Osteocyte (in vitro differentiated cells): ENCODE data around the gene DNMT3B. TPM values are rescaled to one million over a fixed set of nuclear protein-coding genes. Genes with fewer than 3 reads are reported as not detected.
"Not testable (repeated sequence)": the region's sequence is repeated elsewhere in the genome, so short reads cannot be mapped to it uniquely, and the experiment has no call there.

Experiments used
- DNase-seq: peaks from one replicate; pipeline ENCODE4 v3.0.0; 2021; ENCODE audit warnings: mixed read lengths; ENCODE audit not compliant: unreplicated experiment; ENCODE audit errors: extremely low spot score
- H3K27ac Mint-ChIP-seq: one replicate; pipeline ENCODE4 v1.8.0; 2021; ENCODE audit warnings: mild to moderate bottlenecking, mixed read lengths; ENCODE audit not compliant: unreplicated experiment
- H3K27me3 Mint-ChIP-seq: one replicate; pipeline ENCODE4 v1.8.0; 2021; ENCODE audit warnings: mixed read lengths; ENCODE audit not compliant: unreplicated experiment
- H3K36me3 Mint-ChIP-seq: one replicate; pipeline ENCODE4 v1.8.0; 2021; ENCODE audit warnings: mixed read lengths; ENCODE audit not compliant: unreplicated experiment
- H3K4me1 Mint-ChIP-seq: one replicate; pipeline ENCODE4 v1.8.0; 2021; ENCODE audit warnings: mixed read lengths; ENCODE audit not compliant: unreplicated experiment
- H3K4me3 Mint-ChIP-seq: one replicate; pipeline ENCODE4 v1.8.0; 2021; ENCODE audit warnings: mild to moderate bottlenecking, moderate library complexity, mixed read lengths; ENCODE audit not compliant: unreplicated experiment
- H3K9me3 Mint-ChIP-seq: one replicate; pipeline ENCODE4 v1.8.0; 2021; ENCODE audit warnings: mixed read lengths; ENCODE audit not compliant: unreplicated experiment
- long read RNA-seq: library from polyadenylated mRNA; unstranded; transcript quantifications from one replicate; pipeline ENCODE4 v2.0.0, GENCODE V29; 2021
- total RNA-seq: library from RNA; stranded (reverse); gene quantifications from 2 replicates; pipeline ENCODE4 v1.2.1, GENCODE V29; 2021
- TF ChIP-seq, protein P1 (sequence below): fragments of 200-600 bp; sonication (generic); IDR thresholded peaks from 2 replicates; pipeline ENCODE4 v1.5.0; 2021; ENCODE audit warnings: antibody characterized with exemption, mild to moderate bottlenecking, moderate library complexity

DNMT3B gene
- 2.9 TPM in 2 replicates for total RNA-seq
- long read RNA-seq, full-length matches to known transcripts, result 2 of 7 reads
- long read RNA-seq, partial matches to known transcripts, result 5 of 7 reads
- long read RNA-seq, other reads (novel, unspliced or antisense), result 0 of 7 reads

DNA sequence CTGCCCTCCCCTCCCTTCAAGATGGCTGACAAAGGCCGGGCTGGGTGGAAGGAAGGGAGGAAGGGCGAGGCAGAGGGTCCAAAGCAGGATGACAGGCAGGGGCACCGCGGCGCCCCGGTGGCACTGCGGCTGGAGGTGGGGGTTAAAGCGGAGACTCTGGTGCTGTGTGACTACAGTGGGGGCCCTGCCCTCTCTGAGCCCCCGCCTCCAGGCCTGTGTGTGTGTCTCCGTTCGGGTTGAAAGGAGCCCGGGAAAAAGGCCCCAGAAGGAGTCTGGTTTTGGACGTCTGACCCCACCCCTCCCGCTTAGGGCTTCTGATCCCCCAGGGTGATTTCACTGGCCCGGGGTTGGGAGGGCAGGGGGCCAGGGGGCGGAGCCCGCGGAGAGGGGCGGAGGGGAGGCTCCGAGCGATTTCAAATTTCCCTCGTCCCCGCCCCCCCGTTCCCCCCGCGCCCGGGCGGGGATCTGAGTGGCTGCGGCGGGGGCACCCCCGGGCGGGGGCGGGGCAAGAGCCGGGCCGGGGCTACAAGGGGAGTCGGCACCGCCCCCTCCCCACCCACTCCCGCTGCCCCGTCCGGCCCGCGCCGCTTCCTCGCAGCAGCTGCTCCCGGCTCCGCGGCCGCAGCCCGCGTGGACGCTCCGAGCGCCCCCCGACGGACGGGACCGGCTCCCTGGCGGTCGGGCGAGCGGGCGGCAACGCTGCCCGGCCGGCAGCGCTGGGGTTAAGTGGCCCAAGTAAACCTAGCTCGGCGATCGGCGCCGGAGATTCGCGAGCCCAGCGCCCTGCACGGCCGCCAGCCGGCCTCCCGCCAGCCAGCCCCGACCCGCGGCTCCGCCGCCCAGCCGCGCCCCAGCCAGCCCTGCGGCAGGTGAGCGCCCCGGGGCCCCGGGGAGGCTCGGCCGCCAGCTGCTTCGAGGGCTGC, at the start of gene DNMT3B:
TSS of gene DNMT3B (plus strand) at position 555 of the 923 bp plus-strand sequence. CDS start 17,939 bp downstream, outside the sequence.
- DNase-seq, result peak; percentile 92
- no peak within 1 kb of the TSS for H3K27ac Mint-ChIP-seq
- peak within 1 kb of the TSS; percentile 83 for H3K4me3 Mint-ChIP-seq
- TF ChIP-seq, protein P1, sequence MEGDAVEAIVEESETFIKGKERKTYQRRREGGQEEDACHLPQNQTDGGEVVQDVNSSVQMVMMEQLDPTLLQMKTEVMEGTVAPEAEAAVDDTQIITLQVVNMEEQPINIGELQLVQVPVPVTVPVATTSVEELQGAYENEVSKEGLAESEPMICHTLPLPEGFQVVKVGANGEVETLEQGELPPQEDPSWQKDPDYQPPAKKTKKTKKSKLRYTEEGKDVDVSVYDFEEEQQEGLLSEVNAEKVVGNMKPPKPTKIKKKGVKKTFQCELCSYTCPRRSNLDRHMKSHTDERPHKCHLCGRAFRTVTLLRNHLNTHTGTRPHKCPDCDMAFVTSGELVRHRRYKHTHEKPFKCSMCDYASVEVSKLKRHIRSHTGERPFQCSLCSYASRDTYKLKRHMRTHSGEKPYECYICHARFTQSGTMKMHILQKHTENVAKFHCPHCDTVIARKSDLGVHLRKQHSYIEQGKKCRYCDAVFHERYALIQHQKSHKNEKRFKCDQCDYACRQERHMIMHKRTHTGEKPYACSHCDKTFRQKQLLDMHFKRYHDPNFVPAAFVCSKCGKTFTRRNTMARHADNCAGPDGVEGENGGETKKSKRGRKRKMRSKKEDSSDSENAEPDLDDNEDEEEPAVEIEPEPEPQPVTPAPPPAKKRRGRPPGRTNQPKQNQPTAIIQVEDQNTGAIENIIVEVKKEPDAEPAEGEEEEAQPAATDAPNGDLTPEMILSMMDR, result peak; percentile 49
- no peaks in the 10 kb centered on the region for H3K27me3 Mint-ChIP-seq
- no peaks in the 10 kb centered on the region for H3K9me3 Mint-ChIP-seq
- H3K36me3 Mint-ChIP-seq, result no peaks in the 10 kb centered on the region
- H3K4me1 Mint-ChIP-seq, result peaks cover 9% of the 10 kb centered on the region

DNA sequence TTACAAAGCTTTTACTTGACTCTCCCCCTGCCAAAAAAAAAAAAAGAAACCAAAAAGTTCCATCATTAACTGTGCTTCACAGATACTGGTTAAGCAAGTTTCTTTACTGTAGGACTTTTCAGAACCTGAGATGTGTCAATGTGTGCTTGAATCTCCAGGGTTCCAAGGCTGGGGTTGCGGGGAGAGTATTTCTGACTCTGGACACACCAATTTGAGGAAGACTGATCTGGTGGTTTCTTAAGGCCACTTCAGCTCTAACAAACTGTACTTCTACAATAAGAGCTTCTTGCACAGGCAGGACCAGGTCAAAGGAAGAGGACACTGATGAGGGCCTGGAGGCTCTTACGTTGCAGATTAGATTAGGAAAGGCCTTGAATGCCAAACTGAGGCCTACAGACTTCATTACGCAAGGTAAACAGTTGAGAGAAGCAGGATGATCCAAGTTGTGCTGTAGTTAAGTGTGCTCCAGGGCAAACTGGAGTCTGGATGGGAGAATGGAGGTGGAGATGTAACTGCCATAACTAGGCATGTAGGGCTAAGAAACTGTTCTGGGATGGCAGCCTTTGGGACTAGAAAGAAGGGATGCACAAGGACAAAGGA, 43.3 kb upstream of the DNMT3B start:
- peaks cover 18% of the 10 kb centered on the region for H3K36me3 Mint-ChIP-seq
- no peaks in the 10 kb centered on the region for H3K9me3 Mint-ChIP-seq
- H3K4me3 Mint-ChIP-seq, result no peak overlapping the region
- TF ChIP-seq, protein P1, result no peak
- no peak for DNase-seq
- H3K4me1 Mint-ChIP-seq, result no peaks in the 10 kb centered on the region
- H3K27me3 Mint-ChIP-seq, result no peaks in the 10 kb centered on the region
- H3K27ac Mint-ChIP-seq, result no peak overlapping the region

DNA sequence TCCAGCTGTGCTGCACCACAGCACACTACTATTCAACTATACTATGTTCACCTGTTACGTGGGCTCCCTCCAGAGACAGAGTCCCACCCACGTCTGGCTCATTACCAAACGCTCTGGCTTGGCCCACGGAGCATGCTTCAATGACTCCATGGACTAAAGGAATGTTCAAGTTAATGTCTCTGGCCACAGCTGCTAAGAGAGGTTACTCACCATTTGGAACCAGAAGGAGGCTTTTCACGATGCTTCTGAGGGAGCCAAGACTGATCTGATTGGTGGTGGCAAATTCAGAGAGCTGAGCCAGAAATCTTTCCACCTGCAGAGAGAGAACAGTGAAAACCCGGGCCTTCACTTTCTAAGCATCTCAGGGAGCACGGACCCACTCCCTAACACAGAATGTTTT, 34.5 kb upstream of the DNMT3B start:
- H3K36me3 Mint-ChIP-seq, result peaks cover 22% of the 10 kb centered on the region
- no peaks in the 10 kb centered on the region for H3K27me3 Mint-ChIP-seq
- H3K27ac Mint-ChIP-seq, result no peak overlapping the region
- H3K4me1 Mint-ChIP-seq, result peaks cover 9% of the 10 kb centered on the region
- no peaks in the 10 kb centered on the region for H3K9me3 Mint-ChIP-seq
- TF ChIP-seq, protein P1, result no peak
- DNase-seq, result no peak
- H3K4me3 Mint-ChIP-seq, result no peak overlapping the region

DNA sequence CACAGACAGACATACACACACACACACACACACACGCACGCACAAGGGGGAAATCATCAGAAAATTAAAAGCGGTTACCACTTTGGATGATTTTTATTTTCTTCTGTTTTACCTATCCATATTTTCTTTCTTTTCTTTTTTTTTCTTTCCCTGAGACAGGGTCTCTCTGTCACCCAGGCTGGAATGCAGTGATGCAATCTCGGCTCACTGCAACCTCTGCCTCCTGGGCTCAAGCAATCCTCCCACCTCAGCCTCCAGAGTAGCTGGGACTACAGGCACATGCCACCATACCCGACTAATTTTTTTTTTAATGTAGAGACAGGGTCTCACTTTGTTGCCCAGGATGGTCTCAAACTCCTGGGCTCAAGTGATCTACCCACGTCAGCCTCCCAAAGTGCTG, 33.8 kb upstream of the DNMT3B start:
- peaks cover 22% of the 10 kb centered on the region for H3K36me3 Mint-ChIP-seq
- not testable (repeated sequence) for H3K27ac Mint-ChIP-seq, H3K27me3 Mint-ChIP-seq, H3K9me3 Mint-ChIP-seq, H3K4me3 Mint-ChIP-seq, H3K4me1 Mint-ChIP-seq, DNase-seq

DNA sequence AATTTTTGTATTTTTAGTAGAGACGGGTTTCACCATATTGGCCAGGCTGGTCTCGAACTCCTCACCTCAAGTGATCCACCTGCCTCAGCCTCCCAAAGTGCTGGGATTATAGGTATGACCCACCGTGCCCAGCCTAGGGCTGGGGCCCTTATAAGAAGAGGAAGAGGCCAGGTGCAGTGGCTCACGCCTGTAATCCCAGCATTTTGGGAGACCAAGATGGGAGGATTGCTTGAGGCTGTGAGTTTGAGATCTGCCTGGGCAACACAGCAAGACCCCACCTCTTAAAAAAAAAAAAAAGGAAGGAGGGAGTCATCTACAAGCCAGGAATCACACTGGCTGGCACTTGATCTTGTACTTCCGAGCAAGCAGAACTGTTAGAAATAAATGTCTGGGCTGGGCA, 32.9 kb upstream of the DNMT3B start:
- peaks cover 22% of the 10 kb centered on the region for H3K36me3 Mint-ChIP-seq
- not testable (repeated sequence) for DNase-seq, H3K4me3 Mint-ChIP-seq, H3K27ac Mint-ChIP-seq, H3K4me1 Mint-ChIP-seq, H3K27me3 Mint-ChIP-seq, H3K9me3 Mint-ChIP-seq

DNA sequence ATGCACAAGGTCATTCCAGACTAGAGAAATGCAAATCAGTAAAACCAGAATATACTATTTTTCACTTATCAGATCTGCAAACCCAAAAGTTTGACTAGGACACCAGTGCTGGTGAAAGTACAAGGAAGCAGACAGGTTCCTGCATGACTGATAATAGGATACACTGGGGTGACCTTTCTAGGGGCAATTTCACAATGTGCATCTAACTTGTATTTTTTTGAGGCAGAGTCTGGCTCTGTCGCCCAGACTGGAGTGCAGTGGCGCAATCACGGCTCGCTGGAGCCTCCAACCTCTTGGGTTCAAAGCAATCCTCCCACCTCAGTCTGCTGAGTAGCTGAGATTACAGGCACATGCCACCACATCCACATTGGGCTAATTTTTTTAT, 30.3 kb upstream of the DNMT3B start:
- DNase-seq, result no peak
- Mint-ChIP-seq H3K27me3 (no peaks in the 10 kb centered on the region), H3K27ac (no peak overlapping the region), H3K4me1 (peaks cover 9% of the 10 kb centered on the region), H3K4me3 (no peak overlapping the region), H3K36me3 (peaks cover 13% of the 10 kb centered on the region), H3K9me3 (no peaks in the 10 kb centered on the region)
- TF ChIP-seq, protein P1, result no peak
